Inflammatory macrophage (primary cell): ENCODE data around the gene POU4F1.

ENCODE experiments used
- DNase-seq, 2 donors: peaks; one replicate each; pipeline ENCODE4 v3.0.0-alpha.2; 2020 to 2022

Gene POU4F1

GRCh38 chr13:78589206-78589605 lies 14.1 kb downstream of the POU4F1 start:
- no peak for DNase-seq

DNA sequence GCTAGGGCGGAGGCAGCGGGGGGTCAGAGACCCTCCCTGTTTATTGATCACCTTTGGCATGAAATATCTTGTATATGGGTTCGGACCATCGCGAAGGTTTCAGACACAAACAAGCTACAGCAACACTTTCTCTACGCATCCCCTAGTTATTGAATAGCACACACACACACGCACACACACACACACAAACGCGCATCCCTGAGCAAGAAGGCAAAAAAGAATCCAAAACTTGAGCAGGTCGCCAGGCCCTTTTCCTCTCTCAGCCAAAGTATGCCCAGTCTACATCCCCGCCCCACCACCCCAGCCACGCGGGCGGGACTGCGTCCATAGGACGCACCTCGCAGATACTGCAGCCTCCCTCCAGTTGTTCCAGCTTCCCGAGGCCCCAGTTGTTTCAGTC lies 16.0 kb downstream of the POU4F1 start:
- no peak for DNase-seq

DNA sequence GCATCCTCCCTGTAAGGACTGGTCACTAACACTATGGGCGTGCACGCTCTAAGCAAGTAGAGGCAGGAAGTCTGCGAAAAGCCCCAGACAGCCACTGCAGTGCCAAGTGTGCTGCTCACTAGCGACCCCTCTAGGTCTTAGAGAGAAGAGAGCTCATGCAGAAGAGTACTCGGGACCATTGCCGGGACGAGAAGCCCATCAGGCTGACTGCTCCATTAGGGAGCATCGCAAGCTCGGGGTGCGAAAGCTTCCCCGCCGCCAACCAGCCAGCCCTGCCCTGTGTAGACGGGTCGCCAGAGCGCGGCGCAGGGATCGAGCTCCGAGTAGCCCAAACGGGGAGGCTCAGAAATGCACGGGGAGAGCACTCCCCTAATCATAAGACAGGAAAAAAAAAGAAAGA lies 16.6 kb downstream of the POU4F1 start:
- DNase-seq = no peak

DNA sequence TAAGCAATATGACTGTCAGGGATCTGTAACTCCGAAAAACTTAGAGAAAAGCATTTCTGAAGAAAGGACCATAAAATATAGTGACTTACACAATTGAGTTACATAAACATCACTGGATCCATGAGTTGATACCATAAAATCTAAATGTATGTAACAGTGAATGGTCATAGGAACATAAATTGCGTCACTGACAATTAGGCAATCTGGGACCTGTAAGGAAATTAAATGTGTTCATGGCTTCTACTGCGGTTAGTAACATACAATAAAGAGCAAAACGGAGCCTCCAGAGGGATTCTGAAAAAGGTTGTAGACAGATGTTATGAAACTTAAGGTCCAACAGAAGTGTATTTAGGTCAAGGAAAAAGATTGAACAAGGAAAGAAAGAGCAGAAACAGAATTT lies 27.1 kb downstream of the POU4F1 start:
- DNase-seq = peak; percentile 22 to 41

DNA sequence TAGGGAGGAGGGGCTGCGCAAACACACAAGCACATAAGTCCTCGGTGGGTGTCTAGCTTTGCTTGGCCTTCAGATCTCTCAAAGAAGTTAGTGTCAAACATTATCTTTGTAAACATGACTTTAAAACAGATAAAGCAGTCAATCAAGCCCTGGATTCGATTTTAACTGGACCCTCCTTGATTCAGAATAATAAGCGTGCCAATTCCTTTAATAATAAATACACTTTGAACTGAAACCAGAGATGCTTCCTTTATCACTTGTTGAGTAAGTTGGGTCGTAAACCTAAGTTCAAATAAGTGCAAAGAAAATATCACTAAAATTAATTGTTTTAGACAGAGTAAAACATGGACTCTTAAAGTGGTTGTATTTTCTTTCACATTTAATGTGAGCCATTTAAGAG lies 30.9 kb downstream of the POU4F1 start:
- DNase-seq = no peak

GRCh38 chr13:78569029-78569428 lies 34.3 kb downstream of the POU4F1 start:
- DNase-seq = no peak

DNA sequence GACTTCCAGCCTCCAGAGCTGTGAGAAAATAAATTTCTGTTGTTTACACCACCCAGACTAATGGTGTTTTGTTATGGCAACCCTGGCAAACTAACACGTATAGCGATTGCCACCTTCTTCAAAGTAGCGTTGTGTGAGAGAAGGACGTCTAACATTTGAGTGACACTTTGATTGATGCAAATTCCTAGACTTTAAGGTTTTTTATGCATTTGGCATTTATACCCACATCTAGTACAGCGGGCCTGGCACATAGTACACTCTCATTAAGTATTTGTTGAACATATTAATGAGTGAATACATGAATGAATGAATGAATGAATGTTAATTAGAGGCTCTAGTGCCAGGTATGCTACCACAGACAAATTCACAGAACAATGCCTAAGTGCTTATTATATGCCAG lies 36.7 kb downstream of the POU4F1 start:
- DNase-seq = no peak

DNA sequence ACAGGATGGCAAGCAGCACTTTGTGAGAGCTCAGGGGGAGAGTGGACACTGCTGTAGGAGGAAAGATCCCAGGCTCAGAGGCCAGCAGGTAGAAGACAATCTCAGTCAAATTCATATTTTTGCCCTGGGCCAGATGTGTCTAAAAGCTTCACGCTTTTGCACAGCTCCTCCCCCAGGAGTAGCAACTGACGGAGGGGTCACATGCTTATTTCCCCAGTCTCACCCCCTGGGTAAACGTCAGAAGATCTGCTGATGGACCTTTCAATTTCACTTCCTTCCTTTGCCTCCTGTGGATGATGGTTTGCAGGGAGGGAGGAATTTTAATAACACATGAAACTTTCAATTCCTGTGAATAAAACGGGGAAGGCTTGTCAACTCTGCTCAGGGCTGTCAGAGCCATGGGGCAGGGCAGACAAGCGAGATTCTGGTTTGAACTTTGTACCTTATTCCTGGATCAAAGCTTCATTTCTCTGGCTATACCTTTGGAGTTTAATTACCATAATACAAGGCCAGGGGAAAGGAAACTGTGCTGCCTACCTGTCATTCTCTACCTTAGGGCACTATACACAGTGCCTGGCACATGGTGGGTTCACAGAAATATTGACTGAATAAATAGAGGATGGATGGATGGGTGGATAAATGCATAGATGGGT lies 41.0 kb downstream of the POU4F1 start:
- no peak for DNase-seq
